ENCODE measurements around the gene CRYBG3.
"Not testable (repeated sequence)": the region's sequence is repeated elsewhere in the genome, so short reads cannot be mapped to it uniquely, and the experiment has no call there.

Gene CRYBG3

GRCh38 chr3:97896547-97896946 is 74.7 kb downstream of the CRYBG3 start:
- DNase-seq (ENCODE audit: low read depth) = no peak

GRCh38 chr3:97899331-97899730 is 77.5 kb downstream of the CRYBG3 start:
- DNase-seq (ENCODE audit: low read depth) = no peak

- DNase-seq (ENCODE audit: low read depth) = no peak
These were observed 79.8 kb downstream of the CRYBG3 start for GRCh38 chr3:97901313-97902248.

- not testable (repeated sequence) for DNase-seq (ENCODE audit: low read depth)
These were observed 88.0 kb downstream of the CRYBG3 start for GRCh38 chr3:97909830-97910229.

GRCh38 chr3:97910236-97910831 is 88.5 kb downstream of the CRYBG3 start:
- DNase-seq (ENCODE audit: low read depth) = not testable (repeated sequence)

GRCh38 chr3:97910931-97911351 is 89.1 kb downstream of the CRYBG3 start:
- DNase-seq (ENCODE audit: low read depth) = no peak

- no peak for DNase-seq (ENCODE audit: low read depth)
These were observed 89.6 kb downstream of the CRYBG3 start for GRCh38 chr3:97911459-97911858.

- no peak for DNase-seq (ENCODE audit: low read depth)
These were observed 92.6 kb downstream of the CRYBG3 start for GRCh38 chr3:97914388-97914787.

GRCh38 chr3:97916576-97916975 is 94.8 kb downstream of the CRYBG3 start:
- DNase-seq (ENCODE audit: low read depth) = no peak

- DNase-seq (ENCODE audit: low read depth) = no peak
These were observed 96.2 kb downstream of the CRYBG3 start for GRCh38 chr3:97917813-97918536.

GRCh38 chr3:97927704-97928103 is 105.9 kb downstream of the CRYBG3 start:
- no peak for DNase-seq (ENCODE audit: low read depth)

GRCh38 chr3:97928986-97929385 is 107.2 kb downstream of the CRYBG3 start:
- no peak for DNase-seq (ENCODE audit: low read depth)

- DNase-seq (ENCODE audit: low read depth) = no peak
These were observed 108.2 kb downstream of the CRYBG3 start for GRCh38 chr3:97930018-97930417.

GRCh38 chr3:97931218-97931617 is 109.4 kb downstream of the CRYBG3 start:
- DNase-seq (ENCODE audit: low read depth) = no peak

GRCh38 chr3:97932387-97932801 is 110.6 kb downstream of the CRYBG3 start:
- no peak for DNase-seq (ENCODE audit: low read depth)

GRCh38 chr3:97934980-97935695 is 113.3 kb downstream of the CRYBG3 start:
- no peak for DNase-seq (ENCODE audit: low read depth)

- no peak for DNase-seq (ENCODE audit: low read depth)
These were observed 114.0 kb downstream of the CRYBG3 start for GRCh38 chr3:97935842-97936241.

- no peak for DNase-seq (ENCODE audit: low read depth)
These were observed 115.4 kb downstream of the CRYBG3 start for GRCh38 chr3:97937205-97937604.

GRCh38 chr3:97938444-97938843 is 116.6 kb downstream of the CRYBG3 start:
- no peak for DNase-seq (ENCODE audit: low read depth)

GRCh38 chr3:97939401-97939800 is 117.6 kb downstream of the CRYBG3 start:
- no peak for DNase-seq (ENCODE audit: low read depth)

- no peak for DNase-seq (ENCODE audit: low read depth)
These were observed 118.2 kb downstream of the CRYBG3 start for GRCh38 chr3:97940034-97940433.

All from fibroblast of the conjunctiva (primary cell).